GM13977 (cell line): ENCODE measurements around the gene PSMD13.

Experiments used
- DNase-seq: peaks from one replicate; pipeline ENCODE4 v3.0.0; 2012; ENCODE audit warnings: low spot score
- CTCF ChIP-seq: IDR thresholded peaks from 2 replicates; pipeline ENCODE4 v1.5.1; 2012; ENCODE audit warnings: mild to moderate bottlenecking, control low read depth; ENCODE audit not compliant: insufficient read depth; ENCODE audit errors: extremely low read depth, missing control alignments
- in situ Hi-C: fragments of 300-500 bp; cut with MboI; formaldehyde crosslinking; loops from one replicate; pipeline ENCODE4 v1.12.0; 2022; ENCODE audit warnings: low sequenced_read_pairs, low pct_unique_long_range_greater_than_20kb, mixed read lengths, inconsistent platforms; ENCODE audit not compliant: unreplicated experiment

PSMD13 gene

GRCh38 chr11:210122-210802, 26.5 kb upstream of the PSMD13 start:
- no peak for TF ChIP-seq CTCF
- in situ Hi-C loops, result no loop called here
- no peak for DNase-seq

- no peak for TF ChIP-seq CTCF
- in situ Hi-C loops, result no loop called here
These were observed 26.0 kb upstream of the PSMD13 start for GRCh38 chr11:210803-211180.

GRCh38 chr11:211295-211694, 25.5 kb upstream of the PSMD13 start:
- in situ Hi-C loops, result no loop called here
- no peak for DNase-seq
- TF ChIP-seq CTCF, result no peak

More at GRCh38 chr11:210803-211180, 26.0 kb upstream of the PSMD13 start:
- no peak for DNase-seq

- no peak for TF ChIP-seq CTCF
- in situ Hi-C loops, result no loop called here
- no peak for DNase-seq
These were observed 25.0 kb upstream of the PSMD13 start for GRCh38 chr11:211741-212140.

- no peak for DNase-seq
- no peak for TF ChIP-seq CTCF
- in situ Hi-C loops, result no loop called here
These were observed 24.4 kb upstream of the PSMD13 start for GRCh38 chr11:212150-213100.

GRCh38 chr11:213111-213510, 23.7 kb upstream of the PSMD13 start:
- no peak for DNase-seq
- no peak for TF ChIP-seq CTCF
- in situ Hi-C loops, result no loop called here
